Fibroblast of the aortic adventitia (primary cell): Measurements from ENCODE around the gene GSG1. TPM values are rescaled to one million over a fixed set of nuclear protein-coding genes. Genes with fewer than 3 reads are reported as not detected.
A peak's percentile ranks its signal among the peaks of the same experiment; 100 is the strongest.

Experiments used
- DNase-seq: peaks from one replicate; pipeline ENCODE4 v3.0.0-alpha.2; 2010; ENCODE audit warnings: low read depth
- H3K4me3 ChIP-seq: 2 replicates; pipeline ENCODE4 v1.5.1; 2011; ENCODE audit warnings: low read depth, mild to moderate bottlenecking, control low read depth, low read length, moderate library complexity
- CTCF ChIP-seq: IDR thresholded peaks from 2 replicates; pipeline ENCODE4 v1.5.1; 2011; ENCODE audit warnings: mild to moderate bottlenecking, low read length, control low read depth, inconsistent platforms; ENCODE audit not compliant: insufficient read depth
- total RNA-seq: library from RNA; depleted of rRNA; stranded (reverse); fragments of >200 nt; gene quantifications from 2 replicates; pipeline ENCODE4 v1.2.3, GENCODE V29; 2012; ENCODE audit warnings: low replicate concordance

Gene GSG1
- total RNA-seq, 1 donor, result 0.45 TPM

- no peak overlapping the region for H3K4me3 ChIP-seq
- TF ChIP-seq CTCF, result no peak
- DNase-seq, result no peak
These were observed 44.4 kb upstream of the GSG1 start for GRCh38 chr12:13147688-13148484.

GRCh38 chr12:13146336-13146938 is 43.0 kb upstream of the GSG1 start:
- no peak overlapping the region for H3K4me3 ChIP-seq
- DNase-seq, result peak; percentile 42
- no peak for TF ChIP-seq CTCF

GRCh38 chr12:13144266-13144828 is 40.9 kb upstream of the GSG1 start:
- DNase-seq, result no peak
- H3K4me3 ChIP-seq, result no peak overlapping the region
- TF ChIP-seq CTCF, result no peak

DNA sequence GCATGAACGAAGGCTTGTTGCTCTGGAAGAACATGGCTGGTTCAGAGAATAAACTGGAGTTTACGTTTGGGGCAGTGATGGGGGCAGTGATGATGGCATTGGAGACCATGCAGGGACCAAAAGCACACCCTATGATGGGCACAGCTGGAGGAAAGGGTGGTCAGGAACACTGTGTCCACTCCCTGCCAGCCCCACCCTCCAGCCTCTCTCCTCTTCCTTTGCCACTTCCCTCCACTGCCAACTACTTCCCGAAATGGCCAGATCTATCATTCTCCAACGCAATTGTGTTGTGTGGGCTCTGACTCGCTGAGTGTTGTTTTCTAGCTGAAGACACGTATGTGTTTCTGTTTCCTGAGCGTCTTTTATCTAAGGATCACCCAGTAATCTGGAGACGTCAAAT is 39.3 kb upstream of the GSG1 start:
- no peak for TF ChIP-seq CTCF
- no peak for DNase-seq

GRCh38 chr12:13141686-13142085 is 38.2 kb upstream of the GSG1 start:
- no peak for TF ChIP-seq CTCF
- no peak overlapping the region for H3K4me3 ChIP-seq
- DNase-seq, result no peak

More for the DNA sequence above, 39.3 kb upstream of the GSG1 start:
- no peak overlapping the region for H3K4me3 ChIP-seq

GRCh38 chr12:13135371-13136178 is 32.1 kb upstream of the GSG1 start:
- peak; percentile 35 for TF ChIP-seq CTCF
- H3K4me3 ChIP-seq, result no peak overlapping the region
- peak; percentile 61 for DNase-seq
